Vagina (tissue), 2 donors: ENCODE measurements around the gene CADPS.

Experiments
- CTCF ChIP-seq, 3 experiments: fragments of 450-650 bp in 2 of 3; fragments of 200-600 bp in 1 of 3; sonication (generic) in 1 of 3; IDR thresholded peaks; one replicate each; pipeline ENCODE4 v1.5.1; 2017 to 2019; ENCODE audit warnings: antibody characterized with exemption in 3 of 3, mild to moderate bottlenecking in 2 of 3, moderate library complexity in 2 of 3
- POLR2A ChIP-seq, 2 donors: fragments of 450-650 bp; IDR thresholded peaks; one replicate each; pipeline ENCODE4 v1.6.1; 2017; ENCODE audit warnings: antibody characterized with exemption in 2 of 2, mild to moderate bottlenecking in 2 of 2, moderate library complexity in 2 of 2

DNA sequence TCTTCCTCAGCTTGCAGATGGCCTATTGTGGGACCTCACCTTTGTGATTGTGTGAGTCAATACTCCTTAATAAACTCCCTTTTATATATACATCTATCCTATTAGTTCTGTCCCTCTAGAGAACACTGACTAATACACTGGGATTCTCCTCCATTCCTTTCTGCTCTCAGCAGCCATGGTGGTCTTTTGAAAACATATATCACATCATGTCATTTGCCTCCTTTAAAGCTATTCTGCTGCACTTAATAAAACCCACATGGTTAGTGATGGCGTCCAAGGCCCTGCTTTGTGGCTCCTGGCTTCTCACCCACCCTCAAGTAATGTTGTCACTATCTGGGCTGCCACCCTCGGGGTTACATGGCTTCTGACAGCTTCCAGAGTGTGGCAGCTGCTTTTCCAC lies 169.5 kb downstream of the CADPS start:
- no peak for TF ChIP-seq CTCF (IDR thresholded peaks at IDR 0.05)
- no peak for TF ChIP-seq POLR2A (IDR thresholded peaks at IDR 0.05)
